H1 (cell line): Measurements from ENCODE around the gene GALC. TPM values are rescaled to one million over a fixed set of nuclear protein-coding genes. Genes with fewer than 3 reads are reported as not detected.

ENCODE experiments used
- CTBP2 ChIP-seq: IDR thresholded peaks from 2 replicates; pipeline ENCODE4 v1.7.0; 2011; ENCODE audit warnings: borderline replicate concordance, mild to moderate bottlenecking, moderate library complexity, mixed read lengths, low read length; ENCODE audit not compliant: insufficient read depth, insufficient read length
- E2F6 ChIP-seq: IDR thresholded peaks from 2 replicates; pipeline ENCODE4 v1.6.1; 2012; ENCODE audit warnings: inconsistent platforms
- RNF2 ChIP-seq: fragments of 200-900, 300-1000 bp; sonication (generic); IDR thresholded peaks from 2 replicates; pipeline ENCODE4 v1.7.1; 2016; ENCODE audit warnings: borderline replicate concordance, low read depth, mild to moderate bottlenecking, antibody characterized with exemption, low read length; ENCODE audit not compliant: poor library complexity, severe bottlenecking; ENCODE audit errors: missing control alignments
- SP1 ChIP-seq: IDR thresholded peaks from 2 replicates; pipeline ENCODE4 v1.6.1; 2011; ENCODE audit warnings: low read depth, low read length
- SUZ12 ChIP-seq: fragments of 200-600 bp; sonication (generic); IDR thresholded peaks from 2 replicates; pipeline ENCODE4 v1.6.1; 2012; ENCODE audit warnings: mild to moderate bottlenecking, inconsistent platforms, low read length, moderate library complexity, mixed read lengths
- TBP ChIP-seq: IDR thresholded peaks from 2 replicates; pipeline ENCODE4 v1.6.1; 2011; ENCODE audit warnings: low read depth, low read length, improper control_type of control experiment
- polyA plus RNA-seq, 7 experiments: library from polyadenylated mRNA; depleted of rRNA in 3 of 7; stranded (reverse) in 5 of 7; unstranded in 2 of 7; fragments of >200 nt in 5 of 7; fragments of 200-250 nt in 2 of 7; gene quantifications; 1 replicate in 5 of 7; 2 replicates in 1 of 7; 4 replicates in 1 of 7; pipeline versions ENCODE4 v1.2.1 to v1.2.3, GENCODE V29; 2011 to 2013; ENCODE audit warnings: missing spikeins in 2 of 7, mixed read lengths in 2 of 7
- total RNA-seq: library from RNA; stranded (reverse); fragmentation: NEBNext Ultra II Directional; extraction: Animal tissue kit (Norgen Biotek cat#: 25700); gene quantifications from 2 replicates; pipeline ENCODE4 v1.2.1, GENCODE V29; 2021

Gene GALC
- total and polyA plus RNA-seq, 2 of the 8 experiments (the other 6 are each of a cell fraction or from before 2014, with no cell fraction given), result 6.1 to 12.3 TPM

DNA sequence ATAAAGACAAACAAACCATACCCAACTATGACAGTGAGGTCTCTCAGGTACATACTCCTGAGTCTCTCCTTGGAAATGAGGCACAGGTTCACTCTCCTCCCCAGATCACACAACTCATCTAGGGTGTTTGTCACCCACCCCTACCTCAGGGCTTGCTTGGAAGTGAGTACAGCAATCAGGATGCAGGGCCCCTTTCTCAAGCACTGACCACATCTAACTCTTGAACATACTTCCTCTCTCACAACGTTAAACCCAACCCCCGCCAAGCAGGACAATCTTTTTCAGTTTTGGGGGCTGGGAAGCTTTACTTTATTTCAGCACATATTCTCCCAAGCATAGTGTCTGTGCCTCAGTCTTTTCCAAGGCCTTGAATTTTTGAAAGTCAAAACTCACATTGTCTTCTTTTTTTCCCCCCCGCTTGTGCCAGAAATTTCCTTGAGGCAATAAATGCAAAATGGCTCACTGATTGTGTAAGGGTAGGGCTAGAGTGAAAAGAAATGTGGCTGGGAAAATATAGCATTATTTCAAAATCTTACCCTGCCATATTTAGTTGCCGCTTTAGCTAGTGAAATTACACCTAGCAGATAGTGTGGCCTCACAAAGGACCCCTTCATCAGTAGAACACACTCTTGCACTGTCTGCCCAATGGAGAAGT is 9.6 kb upstream of the GALC start (continued):
- TF ChIP-seq SP1 (no peak), SUZ12 (no peak), TBP (no peak), E2F6 (no peak), CTBP2 (no peak), RNF2 (no peak)
